Epithelial cell of proximal tubule (primary cell): ENCODE measurements around the gene BAIAP2. TPM values are rescaled to one million over a fixed set of nuclear protein-coding genes. Genes with fewer than 3 reads are reported as not detected.

Experiments used
- DNase-seq: peaks from one replicate; pipeline ENCODE4 v3.0.0-alpha.2; 2011; ENCODE audit warnings: low read depth
- H3K4me3 ChIP-seq: 2 replicates; pipeline ENCODE4 v1.5.1; 2011; ENCODE audit warnings: low read depth, mild to moderate bottlenecking, low read length
- total RNA-seq: library from RNA; depleted of rRNA; stranded (reverse); fragments of >200 nt; gene quantifications from 2 replicates; pipeline ENCODE4 v1.2.3, GENCODE V29; 2015
- TF ChIP-seq, protein P1 (sequence below): conservative IDR thresholded peaks from 2 replicates; pipeline ENCODE4 v1.5.1; 2012; ENCODE audit warnings: low read depth, mild to moderate bottlenecking, low read length

BAIAP2 gene
- total RNA-seq, 1 donor from 2014 or later: 44.0 TPM

DNA sequence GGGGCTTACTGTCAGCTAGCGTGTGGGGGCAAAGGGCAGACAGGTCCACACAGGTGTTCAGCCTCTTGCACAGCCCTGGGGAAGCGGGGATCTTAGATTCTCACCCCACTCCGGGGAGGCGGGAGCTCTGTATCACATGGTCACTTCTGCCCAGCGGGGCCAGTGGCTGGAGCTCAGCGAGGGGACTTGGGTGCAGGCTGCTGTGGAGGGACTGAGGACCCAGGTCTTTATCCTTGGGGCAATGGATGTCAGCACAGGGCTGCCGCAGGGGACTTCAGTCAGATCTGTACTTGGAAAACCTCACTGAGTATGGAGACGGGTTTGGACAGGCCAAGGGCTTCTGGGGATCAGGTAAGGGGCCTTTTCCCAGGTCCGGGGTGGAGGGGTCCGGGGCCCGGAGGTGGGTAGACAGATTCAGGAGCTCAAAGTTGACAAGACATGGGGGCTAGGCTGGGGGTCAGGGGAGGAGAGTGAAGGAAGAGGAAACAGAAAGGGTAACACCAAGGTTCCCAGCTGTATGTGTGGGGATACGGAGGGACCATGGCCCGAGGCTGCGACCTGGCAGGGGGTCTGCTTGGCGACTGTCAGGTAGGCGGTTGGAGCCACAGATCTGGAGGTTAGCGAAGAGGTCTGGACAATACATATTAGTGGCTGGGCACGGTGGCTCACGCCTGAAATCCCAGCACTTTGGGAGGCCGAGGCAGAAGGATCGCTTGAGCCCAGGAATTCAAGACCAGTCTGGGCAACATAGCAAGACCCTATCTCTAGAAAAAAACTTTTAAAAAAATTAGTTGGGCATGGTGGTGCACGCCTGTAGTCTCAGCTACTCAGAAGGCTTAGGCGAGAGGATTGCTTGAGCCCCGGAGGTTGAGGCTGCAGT is 15.1 kb upstream of the BAIAP2 start:
- no peak for DNase-seq
- TF ChIP-seq, protein P1, sequence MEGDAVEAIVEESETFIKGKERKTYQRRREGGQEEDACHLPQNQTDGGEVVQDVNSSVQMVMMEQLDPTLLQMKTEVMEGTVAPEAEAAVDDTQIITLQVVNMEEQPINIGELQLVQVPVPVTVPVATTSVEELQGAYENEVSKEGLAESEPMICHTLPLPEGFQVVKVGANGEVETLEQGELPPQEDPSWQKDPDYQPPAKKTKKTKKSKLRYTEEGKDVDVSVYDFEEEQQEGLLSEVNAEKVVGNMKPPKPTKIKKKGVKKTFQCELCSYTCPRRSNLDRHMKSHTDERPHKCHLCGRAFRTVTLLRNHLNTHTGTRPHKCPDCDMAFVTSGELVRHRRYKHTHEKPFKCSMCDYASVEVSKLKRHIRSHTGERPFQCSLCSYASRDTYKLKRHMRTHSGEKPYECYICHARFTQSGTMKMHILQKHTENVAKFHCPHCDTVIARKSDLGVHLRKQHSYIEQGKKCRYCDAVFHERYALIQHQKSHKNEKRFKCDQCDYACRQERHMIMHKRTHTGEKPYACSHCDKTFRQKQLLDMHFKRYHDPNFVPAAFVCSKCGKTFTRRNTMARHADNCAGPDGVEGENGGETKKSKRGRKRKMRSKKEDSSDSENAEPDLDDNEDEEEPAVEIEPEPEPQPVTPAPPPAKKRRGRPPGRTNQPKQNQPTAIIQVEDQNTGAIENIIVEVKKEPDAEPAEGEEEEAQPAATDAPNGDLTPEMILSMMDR: no peak
- H3K4me3 ChIP-seq: no peak overlapping the region

DNA sequence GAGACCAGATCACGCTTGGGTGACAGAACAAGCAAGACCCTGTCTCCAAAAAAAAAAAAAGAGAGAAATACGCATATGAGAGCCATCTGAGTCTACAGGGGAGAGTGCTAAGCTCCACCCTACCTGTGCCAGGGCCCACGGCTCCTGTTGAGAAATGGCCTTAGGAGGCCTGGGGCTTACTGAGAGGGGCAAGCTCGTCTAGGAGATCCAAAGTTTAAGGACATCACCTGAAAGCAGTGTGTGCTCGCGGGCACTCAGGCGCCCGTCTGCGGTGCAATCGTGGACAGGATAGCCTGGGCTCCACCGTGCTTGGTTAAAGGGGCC is 14.5 kb upstream of the BAIAP2 start:
- DNase-seq: no peak
- TF ChIP-seq, protein P1: no peak
- no peak overlapping the region for H3K4me3 ChIP-seq

DNA sequence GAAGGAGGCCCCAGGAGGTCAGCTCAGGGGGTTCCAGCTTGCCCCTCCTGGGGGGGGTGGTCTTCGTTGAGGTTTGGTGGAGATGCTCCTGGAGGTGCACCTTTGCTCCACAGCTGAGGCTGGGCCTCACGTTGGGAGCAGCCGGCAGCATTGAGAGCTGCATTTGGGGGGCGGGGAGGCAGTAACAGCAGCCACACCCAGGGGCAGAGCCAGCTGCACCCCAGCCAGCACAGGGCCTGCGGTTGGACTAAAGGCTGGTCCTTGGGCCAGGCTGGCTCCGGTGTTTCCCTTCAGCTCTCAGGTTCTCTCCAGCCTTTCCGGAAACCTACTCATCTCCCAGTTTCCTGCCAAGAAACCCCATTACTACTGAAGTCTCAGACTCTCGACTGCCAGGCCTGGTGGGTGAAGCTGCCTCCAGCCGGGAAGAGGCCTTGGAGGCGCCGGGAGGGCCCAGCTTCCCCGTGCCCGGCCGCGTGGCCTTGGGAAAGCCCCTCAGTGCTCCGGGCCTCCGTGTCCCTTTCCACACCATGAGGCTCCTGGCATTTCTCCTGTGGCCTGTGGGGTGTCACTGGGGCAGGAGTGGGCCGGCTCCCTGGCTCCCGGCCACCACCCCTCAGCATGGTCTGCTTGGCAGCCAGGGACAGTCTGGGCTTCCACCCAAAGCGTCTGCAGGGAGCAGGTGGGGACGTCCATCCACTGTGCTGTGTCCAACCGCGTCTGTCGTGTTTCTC is 14.0 kb upstream of the BAIAP2 start:
- no peak overlapping the region for H3K4me3 ChIP-seq
- TF ChIP-seq, protein P1: no peak
- no peak for DNase-seq

DNA sequence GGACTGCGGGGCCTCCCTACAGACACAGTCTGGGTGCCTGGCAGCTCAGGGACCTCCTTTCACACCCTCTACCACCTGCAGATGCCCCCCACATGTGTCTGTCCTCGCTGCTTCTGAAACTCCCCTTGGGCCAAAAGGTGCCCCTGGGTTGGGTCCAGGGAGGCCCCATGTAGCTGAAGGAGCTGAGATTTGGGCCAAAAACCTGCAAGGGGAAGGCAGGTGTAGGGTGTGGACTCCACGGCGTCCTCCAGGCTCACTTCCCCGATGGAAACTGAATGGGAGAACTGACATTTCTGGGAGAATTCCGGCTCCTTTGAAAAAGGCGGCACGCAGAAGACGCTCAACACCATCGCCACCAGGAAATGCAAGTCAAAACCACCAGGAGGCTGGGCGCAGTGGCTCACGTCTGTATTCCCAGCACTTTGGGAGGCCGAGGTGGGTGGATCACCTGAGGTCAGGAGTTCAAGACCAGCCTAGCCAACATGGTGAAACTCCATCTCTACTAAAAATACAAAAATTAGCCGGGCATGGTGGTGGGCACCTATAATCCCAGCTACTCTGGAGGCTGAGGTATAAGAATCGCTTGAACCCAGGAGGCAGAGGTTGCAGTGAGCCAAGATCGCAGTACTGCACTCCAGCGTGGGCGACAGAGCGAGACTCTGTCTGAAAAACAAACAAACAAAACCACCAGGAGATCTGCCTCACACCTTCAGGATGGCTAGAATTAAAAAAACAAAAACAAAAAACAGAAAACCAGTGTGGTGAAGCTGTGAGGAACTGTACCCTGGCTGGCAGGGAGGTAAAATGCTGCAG is 13.2 kb upstream of the BAIAP2 start:
- DNase-seq: no peak
- TF ChIP-seq, protein P1: no peak
- no peak overlapping the region for H3K4me3 ChIP-seq

DNA sequence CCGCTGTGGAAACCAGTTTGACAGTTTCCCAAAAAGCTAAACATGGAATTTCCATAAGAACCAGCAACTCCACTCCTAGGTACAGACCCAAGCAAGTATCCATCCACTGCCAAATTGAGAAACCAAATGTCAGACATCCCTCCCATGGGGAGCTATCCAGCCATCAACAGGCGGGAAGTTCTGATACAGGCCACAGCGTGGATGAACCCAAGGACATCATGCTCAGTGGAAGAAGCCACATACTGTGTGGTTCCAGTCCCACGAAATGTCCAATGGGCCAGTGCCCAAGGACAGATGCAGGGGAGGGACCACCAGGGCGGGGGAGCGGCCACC is 12.6 kb upstream of the BAIAP2 start:
- H3K4me3 ChIP-seq: no peak overlapping the region
- TF ChIP-seq, protein P1: no peak
- no peak for DNase-seq

DNA sequence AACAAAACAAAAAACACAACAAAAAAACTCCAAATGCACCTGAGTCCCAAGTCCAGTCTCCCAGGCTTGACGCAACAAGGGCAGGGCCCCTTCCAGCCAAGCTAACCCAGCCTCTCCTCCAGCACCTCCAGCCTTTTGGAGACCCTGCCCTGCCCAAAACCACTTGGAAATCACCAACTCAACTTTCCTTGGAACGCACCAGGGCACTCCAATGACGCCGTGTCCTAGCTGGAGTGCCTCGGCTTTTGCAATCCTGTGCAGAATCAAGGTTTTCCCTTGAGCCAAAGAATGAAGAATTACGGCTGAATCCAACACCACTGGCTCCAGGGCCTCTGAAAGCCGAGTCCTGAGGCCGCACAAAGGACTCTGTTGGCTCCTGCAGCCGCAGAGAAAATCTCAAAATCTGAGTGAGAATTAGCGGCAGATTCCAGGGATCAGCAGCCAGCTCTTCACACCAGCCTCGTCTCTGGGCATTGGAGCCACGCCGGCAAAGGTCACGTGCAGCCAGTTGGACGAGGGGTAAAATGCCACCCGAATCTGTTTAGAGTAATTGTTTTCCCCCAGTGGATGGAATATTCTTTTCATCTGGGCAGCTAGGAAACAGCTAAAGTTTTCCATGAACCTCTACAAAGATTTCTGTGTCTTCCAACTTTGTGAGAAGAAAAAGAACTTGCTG is 9.7 kb upstream of the BAIAP2 start:
- TF ChIP-seq, protein P1: no peak
- H3K4me3 ChIP-seq: no peak overlapping the region
- DNase-seq: no peak
